ENCODE measurements around the gene SYNJ2BP.
"Not testable (repeated sequence)": the region's sequence is repeated elsewhere in the genome, so short reads cannot be mapped to it uniquely, and the experiment has no call there.

Gene SYNJ2BP, protein sequence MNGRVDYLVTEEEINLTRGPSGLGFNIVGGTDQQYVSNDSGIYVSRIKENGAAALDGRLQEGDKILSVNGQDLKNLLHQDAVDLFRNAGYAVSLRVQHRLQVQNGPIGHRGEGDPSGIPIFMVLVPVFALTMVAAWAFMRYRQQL

DNA sequence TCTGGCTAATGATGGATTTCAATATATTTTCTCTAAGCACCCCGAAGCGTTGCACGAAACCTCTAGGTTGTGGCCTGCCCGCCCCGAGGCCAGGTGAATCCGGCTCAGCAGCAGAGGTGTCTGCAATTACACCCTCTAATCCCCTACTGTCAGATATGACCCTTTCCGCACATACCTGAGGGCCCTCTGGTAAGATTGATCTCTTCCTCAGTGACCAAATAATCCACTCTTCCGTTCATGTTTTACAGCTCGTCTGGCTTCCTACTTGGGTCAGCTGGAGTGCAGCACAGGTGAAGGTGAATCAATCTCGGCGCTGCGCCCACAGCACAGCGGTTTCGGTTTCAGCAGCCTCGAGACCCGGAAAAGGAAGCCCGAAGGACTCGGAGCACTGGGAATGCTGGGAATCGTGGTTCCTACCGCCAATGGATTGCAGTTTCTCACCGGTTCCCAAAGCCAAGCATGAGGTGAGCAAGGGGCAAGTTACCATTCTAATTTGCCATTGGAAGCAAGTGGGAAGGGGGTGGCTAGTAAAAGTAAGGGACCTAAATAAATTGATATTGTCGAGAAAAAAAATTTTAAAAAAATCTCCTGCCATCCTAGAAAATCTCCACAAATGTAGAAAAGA lies at the start of gene SYNJ2BP:
SYNJ2BP (minus strand) TSS at position 366 of the 625 bp plus-strand sequence; CDS start at position 239, 127 bp downstream.
- peak; percentile 64 for ATAC-seq
- peak within 1 kb of the TSS; percentile 91 for H3K27ac Mint-ChIP-seq
- peak within 1 kb of the TSS; percentile 87 for H3K4me3 Mint-ChIP-seq

DNA sequence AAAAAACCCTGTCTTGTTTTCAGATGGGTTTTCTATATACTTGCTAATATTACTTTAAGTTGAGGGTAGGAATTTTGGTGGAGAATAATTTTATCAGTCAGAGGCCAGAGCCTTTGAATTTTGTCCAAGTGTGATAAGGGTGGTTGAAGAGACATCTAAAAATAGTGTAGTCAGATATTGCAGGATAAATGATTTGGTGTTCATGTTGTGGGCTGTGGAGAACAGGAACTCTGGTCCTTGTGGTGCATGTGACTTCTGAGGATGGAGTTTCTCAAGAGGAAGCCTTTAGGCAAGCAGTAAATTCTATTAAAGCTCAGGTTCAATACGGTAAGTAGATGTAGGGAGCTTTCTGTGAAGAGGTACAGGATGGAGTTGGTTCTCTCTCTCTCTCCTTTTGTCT lies 37.8 kb upstream of the SYNJ2BP start:
- DNase-seq (ENCODE audit: low spot score in 2 of 2), result no peak
- Mint-ChIP-seq H3K9me3 (no peaks in the 10 kb centered on the region), H3K27ac (no peak overlapping the region), H3K4me1 (no peaks in the 10 kb centered on the region), H3K4me3 (no peak overlapping the region), H3K36me3 (no peaks in the 10 kb centered on the region)
- ATAC-seq, result no peak

More for the DNA sequence above, at the start of gene SYNJ2BP:
- Mint-ChIP-seq H3K36me3 (no peaks in the 10 kb centered on the region), H3K4me1 (peaks cover 22% of the 10 kb centered on the region), H3K9me3 (no peaks in the 10 kb centered on the region)
- peak; percentile 9 to 62 for DNase-seq (ENCODE audit: low spot score in 2 of 2)

DNA sequence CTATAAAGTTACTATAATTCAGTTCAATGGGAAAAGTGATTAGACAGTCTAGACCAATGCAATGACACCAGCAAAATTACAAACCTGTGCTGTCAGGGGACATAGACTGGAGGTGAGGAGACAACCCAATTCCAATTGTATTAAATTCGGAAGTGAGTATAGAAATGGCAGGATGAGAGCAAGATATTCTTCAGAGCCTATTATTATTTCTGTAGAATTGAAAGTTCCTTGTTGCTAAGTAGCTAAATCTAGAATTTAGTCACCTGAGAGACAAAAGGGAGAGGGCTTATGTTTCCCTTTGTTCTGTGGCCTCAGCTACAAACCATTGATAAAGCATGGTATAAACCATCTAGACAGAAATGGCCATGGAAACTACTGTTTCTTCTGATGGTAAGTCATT lies 35.0 kb upstream of the SYNJ2BP start, which contains the start of gene ADAM21:
ADAM21 (plus strand) TSS at position 301 of the 400 bp plus-strand sequence. CDS start 5,326 bp downstream, outside the sequence.
- ATAC-seq, result no peak
- Mint-ChIP-seq H3K27ac (no peak within 1 kb of the TSS), H3K4me3 (no peak within 1 kb of the TSS), H3K36me3 (no peaks in the 10 kb centered on the region), H3K9me3 (no peaks in the 10 kb centered on the region), H3K4me1 (no peaks in the 10 kb centered on the region)
- DNase-seq (ENCODE audit: low spot score in 2 of 2), result no peak

DNA sequence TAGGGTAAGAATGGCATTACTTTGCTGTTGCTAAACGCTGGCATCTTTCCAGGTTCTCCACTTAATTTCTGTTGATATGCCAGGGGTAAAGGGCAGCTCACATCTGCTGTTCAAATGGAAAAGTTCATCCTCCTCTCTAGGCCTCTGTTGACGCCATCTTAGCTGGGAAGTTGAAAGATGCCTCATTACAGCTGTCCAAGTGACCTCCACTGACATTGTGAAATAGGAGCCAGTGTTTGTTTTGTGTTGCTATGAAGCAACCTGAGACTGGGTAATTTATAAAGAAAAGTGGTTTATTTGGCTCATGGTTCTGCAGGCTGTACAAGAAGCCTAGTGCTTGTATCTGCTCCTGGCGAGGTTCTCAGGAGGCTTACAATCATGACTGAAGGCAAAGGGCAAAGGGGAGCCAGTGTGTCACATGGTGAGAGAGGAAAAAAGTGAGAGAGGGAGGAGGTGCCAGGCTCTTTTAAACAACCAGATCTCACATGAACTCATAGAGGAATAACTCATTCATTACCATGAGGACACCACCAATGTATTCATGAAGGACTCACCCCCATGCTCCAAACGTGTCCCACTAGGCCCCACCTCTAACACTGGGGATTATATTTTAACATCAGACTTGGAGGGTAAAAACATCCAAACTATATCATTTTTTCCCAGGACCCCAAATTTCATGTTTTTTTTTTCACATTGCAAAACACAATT lies 31.9 kb upstream of the SYNJ2BP start:
- DNase-seq (ENCODE audit: low spot score in 2 of 2), result no peak
- H3K9me3 Mint-ChIP-seq, result peaks cover 4% of the 10 kb centered on the region
- no peak for ATAC-seq
- no peak overlapping the region for H3K4me3 Mint-ChIP-seq
- H3K4me1 Mint-ChIP-seq, result no peaks in the 10 kb centered on the region
- no peaks in the 10 kb centered on the region for H3K36me3 Mint-ChIP-seq
- no peak overlapping the region for H3K27ac Mint-ChIP-seq

DNA sequence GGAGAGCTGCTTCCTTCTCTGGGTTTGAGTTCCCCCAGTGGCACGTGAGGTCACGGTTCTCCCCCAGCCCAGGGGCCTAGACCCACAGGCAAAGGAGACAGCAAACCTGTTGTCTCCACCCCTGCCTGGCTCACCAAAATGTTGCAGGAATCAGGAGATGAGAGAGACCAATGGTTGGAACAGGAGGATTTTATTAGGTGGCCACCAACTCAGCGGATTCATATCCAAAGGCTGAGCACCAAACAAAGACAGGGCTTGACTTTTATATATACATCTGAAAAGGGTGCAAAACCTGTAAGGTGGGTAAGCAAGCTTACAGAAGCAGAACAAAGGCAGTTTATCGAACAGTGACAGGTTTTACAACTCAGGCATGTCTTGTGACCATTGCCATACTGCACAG lies 25.9 kb upstream of the SYNJ2BP start:
- Mint-ChIP-seq H3K4me3 (no peak overlapping the region), H3K36me3 (no peaks in the 10 kb centered on the region), H3K27ac (no peak overlapping the region), H3K4me1 (no peaks in the 10 kb centered on the region), H3K9me3 (peaks cover 17% of the 10 kb centered on the region)
- no peak for DNase-seq (ENCODE audit: low spot score in 2 of 2)
- no peak for ATAC-seq

DNA sequence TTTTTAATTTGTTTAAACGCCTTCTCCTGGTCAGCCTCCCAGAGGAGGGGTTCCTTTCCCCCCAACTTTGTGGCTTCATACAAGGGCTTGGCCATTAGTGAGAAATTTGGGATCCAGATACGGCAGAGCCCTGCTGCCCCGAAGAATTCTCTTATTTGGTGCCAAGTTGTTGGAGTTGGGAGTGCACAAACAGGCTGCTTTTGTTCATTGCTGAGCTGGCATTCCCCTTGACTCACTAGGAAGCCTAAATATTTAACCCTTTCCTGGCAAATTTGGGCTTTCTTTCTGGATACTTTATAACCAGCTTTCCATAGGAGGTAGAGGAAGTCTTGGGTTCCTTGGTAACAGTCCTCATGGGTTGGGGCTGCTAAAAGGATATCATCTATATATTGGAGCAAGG lies 24.8 kb upstream of the SYNJ2BP start:
- Mint-ChIP-seq H3K27ac (no peak overlapping the region), H3K36me3 (no peaks in the 10 kb centered on the region), H3K9me3 (peaks cover 22% of the 10 kb centered on the region), H3K4me1 (no peaks in the 10 kb centered on the region), H3K4me3 (no peak overlapping the region)
- DNase-seq (ENCODE audit: low spot score in 2 of 2) (no peak), ATAC-seq (no peak)

DNA sequence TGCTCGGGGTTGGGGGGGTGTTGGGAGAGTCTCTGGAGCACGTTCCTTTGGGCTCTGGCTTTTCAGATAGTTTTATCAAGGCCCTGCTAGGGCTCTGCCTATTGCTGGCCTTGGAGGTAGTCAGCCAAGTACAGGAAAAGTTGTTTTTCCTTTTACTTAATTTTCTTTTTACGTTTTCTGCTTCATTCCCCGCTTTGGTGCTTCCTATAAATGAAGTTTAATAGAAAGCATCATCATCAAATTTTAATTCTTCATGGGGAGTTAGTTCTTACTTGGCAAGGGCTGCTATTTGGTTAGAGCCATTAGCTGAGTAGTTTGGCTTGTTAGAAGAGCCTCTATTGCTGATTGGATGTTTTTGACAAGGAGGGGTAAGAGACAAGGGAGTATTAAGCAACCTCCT lies 20.0 kb upstream of the SYNJ2BP start:
- DNase-seq (ENCODE audit: low spot score in 2 of 2) (no peak), ATAC-seq (no peak)
- Mint-ChIP-seq H3K4me3 (no peak overlapping the region), H3K4me1 (no peaks in the 10 kb centered on the region), H3K27ac (no peak overlapping the region), H3K36me3 (no peaks in the 10 kb centered on the region), H3K9me3 (peaks cover 33% of the 10 kb centered on the region)

DNA sequence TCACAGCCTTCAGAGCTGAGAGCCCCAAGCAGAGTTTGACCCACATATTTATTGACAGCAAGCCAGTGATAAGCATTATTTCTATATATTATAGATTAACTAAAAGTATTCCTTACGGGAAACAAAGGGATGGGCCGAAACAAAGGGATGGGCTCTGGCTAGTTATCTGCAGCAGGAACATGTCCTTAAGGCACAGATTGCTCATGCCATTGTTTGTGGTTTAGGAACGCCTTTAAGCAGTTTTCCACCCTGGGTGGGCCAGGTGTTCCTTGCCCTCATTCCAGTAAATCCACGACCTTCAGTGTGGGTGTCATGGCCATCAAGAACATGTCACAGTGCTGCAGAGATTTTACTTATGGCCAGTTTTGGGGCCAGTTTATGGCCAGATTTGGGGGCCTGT lies 9.7 kb upstream of the SYNJ2BP start:
- H3K27ac Mint-ChIP-seq; H3K36me3 Mint-ChIP-seq; H3K9me3 Mint-ChIP-seq; ATAC-seq; H3K4me3 Mint-ChIP-seq; H3K4me1 Mint-ChIP-seq; DNase-seq (ENCODE audit: low spot score in 2 of 2): not testable (repeated sequence)

DNA sequence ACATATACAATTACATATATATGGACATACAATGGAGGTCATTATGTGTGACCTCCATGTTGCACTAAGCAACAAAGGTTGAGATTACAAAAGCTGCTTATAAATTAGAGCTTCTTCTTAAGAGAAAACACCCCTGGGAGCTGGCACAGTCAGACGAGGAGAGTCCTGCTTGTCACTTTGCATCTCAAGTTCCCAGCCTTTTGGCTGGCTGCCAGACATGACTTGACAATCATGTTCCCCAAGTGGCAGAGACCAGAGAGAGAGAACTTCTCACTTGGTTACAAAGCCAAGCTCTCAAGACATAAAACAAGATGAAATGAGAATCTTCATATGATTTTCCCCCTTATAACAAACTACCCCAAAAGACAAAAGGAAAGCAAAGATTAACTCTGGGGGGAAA lies 8.5 kb upstream of the SYNJ2BP start:
- no peak for ATAC-seq
- DNase-seq (ENCODE audit: low spot score in 2 of 2), result no peak
- no peaks in the 10 kb centered on the region for H3K4me1 Mint-ChIP-seq
- no peak overlapping the region for H3K27ac Mint-ChIP-seq
- H3K9me3 Mint-ChIP-seq, result no peaks in the 10 kb centered on the region
- H3K4me3 Mint-ChIP-seq, result no peak overlapping the region
- no peaks in the 10 kb centered on the region for H3K36me3 Mint-ChIP-seq

DNA sequence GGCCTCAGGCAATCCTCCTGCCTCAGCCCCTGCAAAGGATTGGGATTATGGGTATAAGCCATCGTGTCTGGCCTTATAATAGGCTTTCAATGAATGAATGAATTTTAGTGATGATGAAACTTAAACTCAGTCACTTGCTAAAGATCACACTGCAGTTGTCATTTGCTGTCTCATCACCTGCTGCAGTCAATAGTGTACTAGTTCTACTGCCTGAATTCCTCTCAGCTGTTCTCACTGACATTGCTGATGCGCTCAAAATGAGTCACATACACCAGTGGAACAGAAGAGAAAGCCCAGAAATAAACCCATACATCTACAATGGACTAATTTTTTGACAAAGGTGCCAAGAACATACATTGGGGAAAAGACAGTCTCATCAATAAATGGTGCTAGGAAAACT lies 5.6 kb upstream of the SYNJ2BP start:
- Mint-ChIP-seq H3K4me3 (no peak overlapping the region), H3K36me3 (no peaks in the 10 kb centered on the region), H3K9me3 (no peaks in the 10 kb centered on the region), H3K27ac (no peak overlapping the region), H3K4me1 (no peaks in the 10 kb centered on the region)
- DNase-seq (ENCODE audit: low spot score in 2 of 2), result no peak
- ATAC-seq, result no peak

DNA sequence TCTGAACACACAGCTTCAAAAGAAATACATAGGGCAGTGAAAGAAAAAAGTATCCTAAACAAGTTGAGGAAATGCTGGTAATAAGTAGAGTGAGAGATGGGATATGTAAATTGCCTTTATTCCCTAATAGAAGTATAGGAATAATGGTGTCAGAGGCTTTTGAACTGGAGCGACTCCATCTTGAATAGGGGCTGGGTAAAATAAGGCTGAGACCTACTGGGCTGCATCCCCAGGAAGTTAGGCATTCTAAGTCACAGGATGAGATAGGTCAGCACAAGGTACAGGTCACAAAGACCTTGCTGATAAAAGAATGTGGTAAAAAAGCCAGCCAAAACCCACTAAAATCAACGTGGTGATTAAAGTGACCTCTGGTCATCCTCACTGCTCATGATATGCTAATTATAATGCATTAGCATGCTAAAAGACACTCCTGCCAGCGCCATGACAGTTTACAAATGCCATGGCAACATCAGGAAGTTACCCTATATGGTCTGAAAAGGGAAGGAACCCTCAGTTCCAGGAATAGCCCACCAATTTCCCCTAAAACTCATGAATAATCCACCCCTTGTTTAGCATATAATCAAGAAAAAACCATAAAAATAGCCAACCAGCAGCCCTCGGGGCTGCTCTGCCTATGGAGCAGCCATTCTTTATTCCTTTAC lies 2.5 kb upstream of the SYNJ2BP start:
- DNase-seq (ENCODE audit: low spot score in 2 of 2); H3K27ac Mint-ChIP-seq; H3K4me3 Mint-ChIP-seq; H3K9me3 Mint-ChIP-seq; H3K36me3 Mint-ChIP-seq; ATAC-seq: not testable (repeated sequence)
- H3K4me1 Mint-ChIP-seq, result peaks cover 20% of the 10 kb centered on the region

DNA sequence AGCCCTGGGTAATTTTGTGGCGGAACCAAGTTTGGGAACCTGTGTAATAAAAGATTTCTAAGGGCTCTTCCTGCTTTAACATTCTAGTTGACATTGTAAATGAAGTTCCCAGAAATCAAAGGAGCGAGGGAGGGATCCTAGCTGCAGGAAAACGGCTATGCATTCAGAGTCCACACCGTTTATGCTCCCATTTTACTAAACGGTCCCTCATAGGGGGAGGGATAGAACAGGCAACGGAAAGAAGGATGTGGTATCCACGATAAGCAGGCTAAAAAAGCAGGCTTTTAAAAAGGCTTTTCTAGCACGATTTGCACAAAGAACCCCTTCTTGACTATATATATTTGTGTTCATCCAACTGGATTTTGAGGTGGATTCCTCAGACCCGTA lies 559 bp downstream of the SYNJ2BP start:
- Mint-ChIP-seq H3K4me3 (peak overlapping the region; percentile 87), H3K27ac (peak overlapping the region; percentile 91), H3K4me1 (peaks cover 27% of the 10 kb centered on the region), H3K9me3 (no peaks in the 10 kb centered on the region), H3K36me3 (no peaks in the 10 kb centered on the region)
- no peak for ATAC-seq
- no peak for DNase-seq (ENCODE audit: low spot score in 2 of 2)

DNA sequence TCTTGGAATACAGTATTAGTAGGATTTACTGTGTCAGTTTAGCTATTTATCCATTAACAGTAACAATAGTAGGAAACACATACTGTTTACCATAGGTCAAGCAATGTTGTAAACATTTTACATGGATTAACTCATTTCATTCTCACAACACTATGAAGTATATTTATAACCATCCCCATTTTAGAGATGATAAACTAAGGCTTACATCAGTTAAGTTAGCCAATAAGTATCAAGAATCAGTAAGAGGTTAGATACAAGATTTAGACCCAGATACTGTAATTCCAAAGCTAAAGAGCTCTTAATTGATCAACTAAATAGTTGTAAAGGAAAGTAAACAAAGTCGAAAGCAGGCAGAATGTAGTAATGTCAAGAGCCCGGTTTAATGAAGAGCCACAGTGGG lies 1.1 kb downstream of the SYNJ2BP start:
- Mint-ChIP-seq H3K36me3 (no peaks in the 10 kb centered on the region), H3K27ac (peak overlapping the region; percentile 91)

DNA sequence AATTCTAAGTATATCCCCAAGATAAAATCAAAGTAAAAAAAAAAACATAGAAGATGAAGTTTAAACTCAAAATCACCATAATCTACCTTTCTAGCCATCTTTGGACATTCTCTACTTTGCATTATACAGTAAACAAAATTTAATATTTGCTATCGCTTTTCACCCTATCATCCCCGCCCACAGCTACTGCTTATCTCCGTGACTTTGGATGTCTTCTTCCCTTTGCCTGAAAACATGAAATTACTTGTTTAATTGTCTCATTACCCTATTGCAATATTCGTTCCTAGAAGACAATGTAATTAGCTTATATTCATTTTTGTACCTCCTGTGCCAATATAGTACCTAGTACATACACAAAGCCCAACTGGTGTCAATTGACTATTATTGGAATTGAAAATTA lies 9.3 kb downstream of the SYNJ2BP start:
- peaks cover 13% of the 10 kb centered on the region for H3K4me1 Mint-ChIP-seq
- H3K27ac Mint-ChIP-seq, result no peak overlapping the region
- no peak overlapping the region for H3K4me3 Mint-ChIP-seq
- H3K36me3 Mint-ChIP-seq, result no peaks in the 10 kb centered on the region
- no peak for DNase-seq (ENCODE audit: low spot score in 2 of 2)
- no peak for ATAC-seq
- no peaks in the 10 kb centered on the region for H3K9me3 Mint-ChIP-seq

More for the DNA sequence above, 1.1 kb downstream of the SYNJ2BP start:
- Mint-ChIP-seq H3K4me3 (peak overlapping the region; percentile 87), H3K9me3 (no peaks in the 10 kb centered on the region), H3K4me1 (peaks cover 28% of the 10 kb centered on the region)
- ATAC-seq (no peak), DNase-seq (ENCODE audit: low spot score in 2 of 2) (no peak)

DNA sequence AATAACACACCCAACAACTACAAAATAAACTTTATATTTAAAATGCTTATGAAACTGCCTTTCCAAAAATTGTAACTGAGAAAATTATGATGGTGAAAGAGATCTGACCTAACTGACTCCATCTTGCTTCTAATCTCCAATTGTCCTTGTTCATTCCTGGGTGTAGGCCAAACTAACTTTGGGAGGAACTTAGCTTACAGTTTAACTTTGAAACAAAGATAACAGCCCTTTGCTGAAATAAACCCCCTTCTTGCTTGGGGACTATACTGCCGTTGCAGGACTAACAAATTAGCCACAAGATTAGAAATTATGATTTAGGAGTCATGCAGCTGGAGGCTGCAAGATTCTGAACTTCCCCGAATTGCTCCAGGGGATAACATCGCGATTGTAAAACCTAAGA lies 10.7 kb downstream of the SYNJ2BP start:
- H3K4me3 Mint-ChIP-seq; H3K27ac Mint-ChIP-seq; H3K36me3 Mint-ChIP-seq; H3K9me3 Mint-ChIP-seq; ATAC-seq; DNase-seq (ENCODE audit: low spot score in 2 of 2): not testable (repeated sequence)
- peaks cover 12% of the 10 kb centered on the region for H3K4me1 Mint-ChIP-seq
